ENCODE results near the gene RERE. TPM values are rescaled to one million over a fixed set of nuclear protein-coding genes. Genes with fewer than 3 reads are reported as not detected.

Gene RERE
- polyA plus RNA-seq, 3 donors from 2014 or later = 3.8 to 5.9 (median 3.8) TPM

DNA sequence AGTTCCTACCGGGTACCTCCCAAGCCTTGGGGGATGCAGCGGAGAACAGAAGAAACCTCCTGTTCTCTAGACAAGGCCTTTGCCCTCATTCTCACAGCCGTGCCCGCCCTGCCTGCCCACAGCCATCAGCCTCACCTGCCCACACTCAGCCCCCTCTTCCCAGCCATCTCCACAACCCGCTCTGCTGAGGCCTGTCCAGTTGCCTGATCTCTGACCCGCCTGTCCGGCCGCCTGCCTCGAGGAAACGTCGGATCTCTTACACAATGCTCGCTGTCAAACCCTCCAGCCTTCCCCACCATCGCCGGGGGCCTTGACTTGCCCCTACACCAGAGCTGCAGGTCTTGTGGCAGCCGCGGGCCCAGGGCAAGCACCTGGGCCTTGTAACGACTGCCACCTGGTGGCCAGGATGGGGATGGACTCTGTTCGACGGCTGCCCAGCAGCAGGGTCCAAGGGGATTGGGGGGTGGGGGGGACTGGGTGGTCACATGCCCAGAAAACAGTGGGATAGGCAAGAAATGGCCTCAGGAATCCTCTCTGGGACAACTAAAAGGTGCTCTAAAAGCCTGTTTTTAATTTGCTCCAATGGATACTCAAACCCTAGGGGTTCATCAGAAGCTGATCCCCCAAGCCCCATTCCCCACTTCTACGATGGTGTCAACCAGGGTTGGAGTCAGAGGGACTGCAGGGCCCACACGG lies 468.5 kb downstream of the RERE start:
- Mint-ChIP-seq H3K36me3 (peaks cover 2 to 3% (median 3%) of the 10 kb centered on the region in 3 donors), H3K27me3 (ENCODE audit: low read depth in 3 of 3) (peaks cover 0 to 3% (median 2%) of the 10 kb centered on the region in 3 donors), H3K9me3 (no peaks in the 10 kb centered on the region), H3K4me1 (peaks cover 0 to 2% of the 10 kb centered on the region in 2 donors), H3K4me3 (no peak overlapping the region), H3K27ac (peak overlapping the region in 2 of 6 donors; percentile 62 to 71)
- peak; percentile 58 to 70 (median 60) for DNase-seq

DNA sequence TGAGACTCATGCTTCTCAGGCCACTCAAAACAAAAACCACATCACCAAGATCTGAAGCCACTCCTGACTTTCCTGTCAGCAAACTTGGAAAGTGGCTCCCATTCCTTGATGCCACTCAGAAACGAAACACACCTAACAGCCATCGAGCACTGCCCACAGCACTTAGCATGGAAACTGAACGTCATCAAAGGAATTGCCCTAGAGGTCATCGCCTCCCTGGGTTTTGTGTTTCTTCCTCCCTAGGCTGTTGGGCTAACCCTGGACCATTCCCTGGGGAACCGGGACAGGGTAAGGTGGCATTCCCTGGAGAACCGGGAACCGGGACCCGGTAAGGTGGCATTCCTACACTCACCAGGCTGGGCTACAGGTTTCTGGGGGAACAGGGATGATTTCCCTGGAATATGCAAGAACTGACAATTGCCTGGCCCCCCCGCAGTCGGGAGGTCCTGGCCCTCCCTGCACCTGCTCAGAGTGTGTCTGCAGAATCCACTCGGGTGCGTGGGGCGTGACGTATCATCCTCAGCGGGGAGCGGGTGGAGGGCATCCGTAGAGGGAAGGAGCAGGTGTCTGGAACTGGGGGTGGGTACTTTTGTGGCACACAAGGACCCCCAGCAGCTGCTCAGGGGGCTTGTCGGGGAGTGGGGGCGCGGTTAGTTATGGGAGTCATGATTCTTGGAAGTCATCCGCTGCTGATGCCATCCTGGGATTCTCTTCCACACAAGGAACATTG lies 469.2 kb downstream of the RERE start:
- Mint-ChIP-seq H3K4me3 (no peak overlapping the region), H3K27ac (no peak overlapping the region), H3K36me3 (peaks cover 0 to 3% (median 0%) of the 10 kb centered on the region in 3 donors), H3K9me3 (no peaks in the 10 kb centered on the region), H3K4me1 (peaks cover 0 to 2% of the 10 kb centered on the region in 2 donors), H3K27me3 (ENCODE audit: low read depth in 3 of 3) (peaks cover 0 to 3% (median 2%) of the 10 kb centered on the region in 3 donors)
- no peak for DNase-seq

DNA sequence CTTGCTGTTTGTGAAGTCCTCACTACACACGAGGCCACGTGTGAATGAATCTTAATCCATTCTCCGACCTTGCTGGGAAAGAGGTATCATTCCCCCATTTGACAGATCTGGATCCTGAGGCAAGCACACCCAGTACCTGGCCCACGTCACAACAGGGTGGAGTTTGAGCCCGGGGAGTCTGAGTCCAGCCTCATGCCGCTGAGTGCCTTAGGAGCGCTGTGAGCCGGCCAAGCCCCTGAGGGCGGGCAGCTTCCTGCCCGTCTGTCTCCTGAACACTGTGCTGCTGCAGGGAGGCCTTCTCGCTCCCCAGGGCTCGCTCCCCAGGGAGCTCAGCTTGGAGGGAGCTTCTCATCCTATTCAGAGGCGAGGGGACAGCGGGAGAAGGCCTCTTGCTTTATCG lies 469.8 kb downstream of the RERE start:
- Mint-ChIP-seq H3K27me3 (ENCODE audit: low read depth in 3 of 3) (peaks cover 0 to 3% (median 2%) of the 10 kb centered on the region in 3 donors), H3K9me3 (no peaks in the 10 kb centered on the region), H3K36me3 (peaks cover 0 to 3% (median 0%) of the 10 kb centered on the region in 3 donors), H3K4me1 (peaks cover 0 to 2% of the 10 kb centered on the region in 2 donors), H3K27ac (no peak overlapping the region), H3K4me3 (no peak overlapping the region)
- no peak for DNase-seq

GRCh38 chr1:8345621-8346415 lies 471.6 kb downstream of the RERE start:
- H3K9me3 Mint-ChIP-seq = no peaks in the 10 kb centered on the region
- no peak overlapping the region for H3K27ac Mint-ChIP-seq
- no peak for DNase-seq
- H3K4me1 Mint-ChIP-seq = peaks cover 0 to 2% of the 10 kb centered on the region in 2 donors
- no peaks in the 10 kb centered on the region for H3K36me3 Mint-ChIP-seq
- peaks cover 0 to 3% (median 2%) of the 10 kb centered on the region in 3 donors for H3K27me3 Mint-ChIP-seq (ENCODE audit: low read depth in 3 of 3)
- no peak overlapping the region for H3K4me3 Mint-ChIP-seq

GRCh38 chr1:8344893-8345507 lies 472.4 kb downstream of the RERE start:
- Mint-ChIP-seq H3K27me3 (ENCODE audit: low read depth in 3 of 3) (peaks cover 0 to 2% (median 0%) of the 10 kb centered on the region in 3 donors), H3K36me3 (no peaks in the 10 kb centered on the region), H3K4me1 (peaks cover 0 to 2% of the 10 kb centered on the region in 2 donors), H3K4me3 (no peak overlapping the region), H3K9me3 (no peaks in the 10 kb centered on the region), H3K27ac (no peak overlapping the region)
- DNase-seq = no peak

GRCh38 chr1:8343464-8344001 lies 473.9 kb downstream of the RERE start:
- peaks cover 0 to 2% (median 2%) of the 10 kb centered on the region in 3 donors for H3K27me3 Mint-ChIP-seq (ENCODE audit: low read depth in 3 of 3)
- no peak overlapping the region for H3K27ac Mint-ChIP-seq
- no peaks in the 10 kb centered on the region for H3K9me3 Mint-ChIP-seq

GRCh38 chr1:8343044-8343443 lies 474.4 kb downstream of the RERE start:
- Mint-ChIP-seq H3K27me3 (ENCODE audit: low read depth in 3 of 3) (peaks cover 0 to 2% (median 2%) of the 10 kb centered on the region in 3 donors), H3K4me1 (no peaks in the 10 kb centered on the region), H3K27ac (no peak overlapping the region), H3K4me3 (no peak overlapping the region), H3K36me3 (no peaks in the 10 kb centered on the region), H3K9me3 (no peaks in the 10 kb centered on the region)
- no peak for DNase-seq

More at GRCh38 chr1:8343464-8344001, 473.9 kb downstream of the RERE start:
- no peak for DNase-seq
- H3K4me1 Mint-ChIP-seq = no peaks in the 10 kb centered on the region
- no peak overlapping the region for H3K4me3 Mint-ChIP-seq
- H3K36me3 Mint-ChIP-seq = no peaks in the 10 kb centered on the region

DNA sequence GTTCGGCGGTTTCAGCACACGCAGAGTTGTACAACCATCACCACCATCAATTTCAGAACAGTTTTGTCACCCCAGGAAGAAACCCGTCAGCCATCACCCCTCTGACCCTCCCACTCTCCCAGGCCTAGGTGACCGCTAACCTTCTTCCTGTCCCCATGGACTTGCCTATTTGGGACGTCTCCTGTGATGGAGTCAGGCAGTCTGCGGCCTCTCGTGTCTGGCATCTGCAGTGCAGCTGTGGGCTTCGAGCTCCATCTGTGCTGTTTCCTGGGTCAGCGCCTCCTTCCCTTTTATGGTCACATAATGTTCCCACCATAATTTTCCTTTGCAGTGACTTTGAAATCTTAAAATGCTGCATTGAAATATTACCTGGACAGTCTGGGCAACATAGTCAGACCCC lies 475.1 kb downstream of the RERE start:
- no peak overlapping the region for H3K27ac Mint-ChIP-seq
- H3K36me3 Mint-ChIP-seq = no peaks in the 10 kb centered on the region
- H3K4me1 Mint-ChIP-seq = no peaks in the 10 kb centered on the region
- DNase-seq = no peak
- H3K9me3 Mint-ChIP-seq = no peaks in the 10 kb centered on the region
- H3K4me3 Mint-ChIP-seq = no peak overlapping the region
- H3K27me3 Mint-ChIP-seq (ENCODE audit: low read depth in 3 of 3) = peaks cover 0 to 2% (median 0%) of the 10 kb centered on the region in 3 donors

DNA sequence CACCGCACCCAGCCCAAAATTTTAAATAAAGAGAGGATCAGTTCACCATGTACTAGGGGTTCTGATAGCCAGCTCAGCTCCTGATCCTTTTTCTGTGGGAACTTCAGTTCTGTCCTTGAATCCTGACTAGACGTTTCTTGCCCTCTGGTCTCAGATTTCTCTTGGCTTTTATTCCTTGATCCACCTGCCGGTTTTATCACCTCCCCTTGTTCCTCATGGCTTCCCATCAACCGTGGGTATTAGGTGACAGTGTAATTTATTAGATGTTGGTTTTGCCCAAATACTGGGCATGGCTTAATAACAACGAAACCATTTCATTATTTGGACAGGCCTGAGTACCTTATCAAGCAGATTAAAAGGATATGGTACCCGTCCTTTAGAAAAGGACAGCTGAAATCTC lies 477.0 kb downstream of the RERE start:
- Mint-ChIP-seq H3K4me1 (no peaks in the 10 kb centered on the region), H3K4me3 (no peak overlapping the region), H3K36me3 (peaks cover 0 to 3% (median 0%) of the 10 kb centered on the region in 3 donors), H3K27me3 (ENCODE audit: low read depth in 3 of 3) (peaks cover 0 to 6% (median 0%) of the 10 kb centered on the region in 3 donors), H3K9me3 (no peaks in the 10 kb centered on the region), H3K27ac (no peak overlapping the region)
- DNase-seq = no peak

DNA sequence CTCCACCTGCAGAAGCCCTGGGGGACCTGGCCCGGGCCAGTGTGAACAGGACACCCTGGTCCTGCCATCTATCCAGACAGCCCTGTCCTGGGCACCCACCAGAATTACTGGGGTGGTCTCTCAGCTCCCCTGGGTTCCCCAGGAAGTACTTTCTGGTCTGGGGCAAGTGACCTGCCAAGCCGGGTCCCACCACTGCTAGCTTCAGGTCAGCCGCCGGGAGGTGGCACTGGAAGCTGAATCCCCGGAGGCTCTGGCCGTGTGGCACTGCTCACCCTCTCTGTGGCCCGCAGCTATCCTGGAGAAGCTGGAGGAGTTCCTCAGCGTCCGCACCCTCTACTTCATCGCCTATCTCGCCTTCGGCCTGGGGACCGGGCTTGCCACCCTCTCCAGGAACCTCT lies 478.2 kb downstream of the RERE start:
- Mint-ChIP-seq H3K36me3 (peaks cover 0 to 3% (median 0%) of the 10 kb centered on the region in 3 donors), H3K9me3 (no peaks in the 10 kb centered on the region), H3K4me3 (no peak overlapping the region), H3K4me1 (no peaks in the 10 kb centered on the region), H3K27me3 (ENCODE audit: low read depth in 3 of 3) (peaks cover 0 to 6% (median 0%) of the 10 kb centered on the region in 3 donors), H3K27ac (no peak overlapping the region)
- no peak for DNase-seq

GRCh38 chr1:8338526-8339202 lies 478.8 kb downstream of the RERE start:
- no peak overlapping the region for H3K4me3 Mint-ChIP-seq
- H3K9me3 Mint-ChIP-seq = no peaks in the 10 kb centered on the region
- peaks cover 0 to 6% (median 0%) of the 10 kb centered on the region in 3 donors for H3K27me3 Mint-ChIP-seq (ENCODE audit: low read depth in 3 of 3)
- no peak for DNase-seq
- H3K36me3 Mint-ChIP-seq = peaks cover 0 to 3% (median 0%) of the 10 kb centered on the region in 3 donors
- H3K27ac Mint-ChIP-seq = no peak overlapping the region
- no peaks in the 10 kb centered on the region for H3K4me1 Mint-ChIP-seq

- Mint-ChIP-seq H3K9me3 (no peaks in the 10 kb centered on the region), H3K4me1 (no peaks in the 10 kb centered on the region), H3K4me3 (no peak overlapping the region), H3K36me3 (peaks cover 0 to 3% (median 0%) of the 10 kb centered on the region in 3 donors), H3K27me3 (ENCODE audit: low read depth in 3 of 3) (peaks cover 0 to 6% (median 0%) of the 10 kb centered on the region in 3 donors), H3K27ac (no peak overlapping the region)
- no peak for DNase-seq
Measured at GRCh38 chr1:8337776-8338525, 479.5 kb downstream of the RERE start.
